Mucosa of descending colon (tissue), 3 donors: ENCODE results near the gene SIAH2. TPM values are rescaled to one million over a fixed set of nuclear protein-coding genes. Genes with fewer than 3 reads are reported as not detected.

Experiments
- ATAC-seq: fragments of 200-7000 bp; cut with Tn5 transposase; one replicate; pipeline ENCODE4 v1.9.1; 2020; ENCODE audit warnings: mild to moderate bottlenecking, moderate library complexity
- DNase-seq, 3 donors: peaks; one replicate each; pipeline ENCODE4 v3.0.0-alpha.2; 2020
- H3K36me3 ChIP-seq: fragments of 200-600 bp; one replicate; pipeline ENCODE4 v1.8.0; 2021; ENCODE audit warnings: low read depth, mild to moderate bottlenecking
- H3K4me1 ChIP-seq: fragments of 200-600 bp; one replicate; pipeline ENCODE4 v1.8.0; 2021; ENCODE audit warnings: low read depth, mild to moderate bottlenecking
- H3K4me3 ChIP-seq: fragments of 200-600 bp; one replicate; pipeline ENCODE4 v1.8.0; 2021; ENCODE audit warnings: mild to moderate bottlenecking
- H3K9me3 ChIP-seq: fragments of 200-600 bp; one replicate; pipeline ENCODE4 v1.8.0; 2021; ENCODE audit warnings: mild to moderate bottlenecking
- intact Hi-C, 2 donors: fragments of 100-400 bp; cut with DNase I in 1 of 2; cut with micrococcal nuclease in 1 of 2; formaldehyde crosslinking; loops; one replicate each; pipeline versions ENCODE4 v1.11.0 to v1.11.1; 2022; cut with DNase I, micrococcal nuclease
- total RNA-seq, 3 donors: library from RNA; stranded (reverse); fragmentation: NEBNext Ultra II Directional in 2 of 3; extraction: Animal tissue kit (Norgen Biotek cat#: 25700) in 2 of 3; gene quantifications; one replicate each; pipeline versions ENCODE4 v1.2.1 to v1.2.4, GENCODE V29; 2021 to 2023
- TF ChIP-seq, protein P1 (sequence below): fragments of 200-600 bp; IDR thresholded peaks from one replicate; pipeline ENCODE4 v1.8.0; 2022; ENCODE audit warnings: antibody characterized with exemption, mild to moderate bottlenecking
- donor health status: DM: no; HTN: no; CAD: no; lungs with moderate emphysema.
- donor health status: DM: no; HTN: no; CAD: no.
- donor health status: DM: no; HTN: yes; CAD: no.

The SIAH2 gene
- total RNA-seq, 3 donors from 2014 or later: 17.2 to 31.8 (median 23.5) TPM

DNA sequence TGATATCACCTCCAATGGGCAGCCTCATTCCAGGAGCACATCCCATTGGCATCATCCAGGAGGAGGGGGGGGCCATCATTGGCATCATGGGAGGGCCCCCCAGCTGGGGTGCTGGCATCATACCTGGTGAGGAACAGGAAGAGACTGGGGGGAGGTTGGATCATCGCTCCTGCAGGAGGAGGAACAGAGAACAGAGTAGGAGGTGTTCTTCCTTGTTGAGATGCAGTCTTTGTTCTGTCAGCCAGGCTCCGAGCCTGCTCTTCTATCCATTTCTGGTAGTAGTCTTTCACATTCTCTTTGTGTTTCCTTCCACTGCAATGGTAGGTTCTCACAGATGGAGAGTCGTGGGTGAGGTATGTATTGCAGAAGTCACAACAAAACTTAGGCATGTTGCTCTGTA is 42.5 kb downstream of the SIAH2 start:
- no peak overlapping the region for H3K4me3 ChIP-seq
- H3K9me3 ChIP-seq: no peaks in the 10 kb centered on the region
- TF ChIP-seq, protein P1, sequence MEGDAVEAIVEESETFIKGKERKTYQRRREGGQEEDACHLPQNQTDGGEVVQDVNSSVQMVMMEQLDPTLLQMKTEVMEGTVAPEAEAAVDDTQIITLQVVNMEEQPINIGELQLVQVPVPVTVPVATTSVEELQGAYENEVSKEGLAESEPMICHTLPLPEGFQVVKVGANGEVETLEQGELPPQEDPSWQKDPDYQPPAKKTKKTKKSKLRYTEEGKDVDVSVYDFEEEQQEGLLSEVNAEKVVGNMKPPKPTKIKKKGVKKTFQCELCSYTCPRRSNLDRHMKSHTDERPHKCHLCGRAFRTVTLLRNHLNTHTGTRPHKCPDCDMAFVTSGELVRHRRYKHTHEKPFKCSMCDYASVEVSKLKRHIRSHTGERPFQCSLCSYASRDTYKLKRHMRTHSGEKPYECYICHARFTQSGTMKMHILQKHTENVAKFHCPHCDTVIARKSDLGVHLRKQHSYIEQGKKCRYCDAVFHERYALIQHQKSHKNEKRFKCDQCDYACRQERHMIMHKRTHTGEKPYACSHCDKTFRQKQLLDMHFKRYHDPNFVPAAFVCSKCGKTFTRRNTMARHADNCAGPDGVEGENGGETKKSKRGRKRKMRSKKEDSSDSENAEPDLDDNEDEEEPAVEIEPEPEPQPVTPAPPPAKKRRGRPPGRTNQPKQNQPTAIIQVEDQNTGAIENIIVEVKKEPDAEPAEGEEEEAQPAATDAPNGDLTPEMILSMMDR: no peak
- no peaks in the 10 kb centered on the region for H3K36me3 ChIP-seq
- DNase-seq (no peak), ATAC-seq (no peak)
- H3K4me1 ChIP-seq: peaks cover 13% of the 10 kb centered on the region
- intact Hi-C loops: loop anchor here in 1 of 2 donors (5.0 kb wide), 1 partner anchor 147 kb away; no protein-coding TSS in a partner anchor

DNA sequence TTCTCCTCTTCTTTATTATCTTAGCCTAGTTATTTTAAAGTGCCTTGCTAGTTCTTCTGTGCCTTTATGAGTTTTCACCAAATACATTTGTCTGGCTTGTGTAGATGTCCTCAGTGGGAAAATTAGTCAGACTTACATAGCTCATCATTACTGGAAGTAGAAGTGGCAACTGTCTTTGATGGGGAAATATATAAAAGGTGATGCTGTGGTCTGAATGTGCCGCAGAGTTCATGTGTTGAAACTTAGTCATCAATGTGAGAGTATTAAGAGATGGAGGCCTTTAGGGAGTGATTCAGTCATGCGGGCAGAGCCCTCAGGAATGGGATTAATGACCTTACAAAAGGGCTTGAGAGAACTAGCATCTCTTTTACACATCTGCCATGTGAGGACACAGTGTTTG is 52.9 kb downstream of the SIAH2 start:
- DNase-seq: no peak

DNA sequence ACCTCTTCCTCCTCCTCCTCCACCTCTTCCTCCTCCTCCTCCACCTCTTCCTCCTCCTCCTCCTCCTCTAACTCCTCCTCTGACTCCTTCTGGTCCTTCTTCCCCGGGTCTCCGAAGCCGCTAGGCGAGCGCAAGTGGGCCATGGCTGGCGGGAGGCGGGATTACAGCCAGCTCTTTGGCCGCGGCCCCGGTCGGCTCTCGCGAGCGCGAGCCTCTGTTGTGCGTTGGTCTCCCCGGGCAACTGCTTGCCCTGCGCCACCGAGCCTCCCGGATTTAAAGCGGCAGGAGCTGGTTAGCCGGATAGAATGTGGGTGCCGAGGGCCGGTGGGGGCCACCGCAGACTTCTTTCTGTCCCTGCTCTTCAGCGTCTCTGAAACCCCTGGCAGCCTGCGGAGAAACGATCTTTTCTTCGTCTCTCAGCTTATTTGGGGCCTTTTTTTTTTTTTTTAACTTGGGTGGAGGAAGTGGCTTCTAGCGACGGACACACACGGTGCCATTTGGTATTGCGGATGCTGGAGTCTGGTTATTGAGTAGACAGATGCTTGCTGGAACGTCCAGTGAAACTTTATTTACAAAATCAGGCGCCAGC is 59.1 kb downstream of the SIAH2 start, which contains the start of gene ERICH6:
Gene ERICH6, minus strand, starts transcription at position 165 of the 589 bp plus-strand sequence. Its CDS starts 22 bp downstream, at position 143.
- no peaks in the 10 kb centered on the region for H3K4me1 ChIP-seq
- H3K9me3 ChIP-seq: no peaks in the 10 kb centered on the region
- TF ChIP-seq, protein P1: no peak
- DNase-seq (peak; percentile 93 to 95 (median 94)), ATAC-seq (peak; percentile 99)
- intact Hi-C loops: no loop called here
- H3K4me3 ChIP-seq: peak within 1 kb of the TSS; percentile 23
- no peaks in the 10 kb centered on the region for H3K36me3 ChIP-seq

More for the DNA sequence above, 52.9 kb downstream of the SIAH2 start:
- intact Hi-C loops: no loop called here
- Histone ChIP-seq H3K36me3 (no peaks in the 10 kb centered on the region), H3K4me1 (no peaks in the 10 kb centered on the region), H3K9me3 (no peaks in the 10 kb centered on the region), H3K4me3 (no peak overlapping the region)
- ATAC-seq: no peak
- TF ChIP-seq, protein P1: no peak

DNA sequence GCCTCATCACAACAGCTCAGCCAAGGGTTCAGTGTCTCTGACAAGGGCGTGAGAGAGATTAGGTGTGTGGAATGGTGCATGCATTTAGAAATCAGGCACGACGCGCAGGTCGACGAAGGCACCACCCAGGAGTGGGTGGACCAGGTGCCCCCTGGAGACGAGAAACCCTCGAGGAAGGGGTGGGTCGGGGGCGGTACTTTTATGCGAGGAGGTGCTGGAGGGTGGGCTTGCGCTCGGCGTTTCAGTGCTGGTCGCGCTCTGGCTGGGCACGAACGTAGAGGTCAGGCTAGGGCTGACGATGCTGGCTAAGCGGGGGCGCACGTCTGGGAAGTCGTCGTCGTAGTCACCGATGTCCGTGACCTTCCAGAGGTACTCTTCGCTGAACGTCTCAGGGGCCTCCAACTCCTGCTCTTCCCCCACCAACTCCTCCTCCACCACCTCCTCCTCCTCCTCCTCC is 59.6 kb downstream of the SIAH2 start:
- H3K4me3 ChIP-seq: peak overlapping the region; percentile 23
- H3K4me1 ChIP-seq: no peaks in the 10 kb centered on the region
- TF ChIP-seq, protein P1: no peak
- ATAC-seq (peak; percentile 68), DNase-seq (peak; percentile 46 to 72 (median 68))
- no peaks in the 10 kb centered on the region for H3K9me3 ChIP-seq
- intact Hi-C loops: no loop called here
- H3K36me3 ChIP-seq: no peaks in the 10 kb centered on the region

DNA sequence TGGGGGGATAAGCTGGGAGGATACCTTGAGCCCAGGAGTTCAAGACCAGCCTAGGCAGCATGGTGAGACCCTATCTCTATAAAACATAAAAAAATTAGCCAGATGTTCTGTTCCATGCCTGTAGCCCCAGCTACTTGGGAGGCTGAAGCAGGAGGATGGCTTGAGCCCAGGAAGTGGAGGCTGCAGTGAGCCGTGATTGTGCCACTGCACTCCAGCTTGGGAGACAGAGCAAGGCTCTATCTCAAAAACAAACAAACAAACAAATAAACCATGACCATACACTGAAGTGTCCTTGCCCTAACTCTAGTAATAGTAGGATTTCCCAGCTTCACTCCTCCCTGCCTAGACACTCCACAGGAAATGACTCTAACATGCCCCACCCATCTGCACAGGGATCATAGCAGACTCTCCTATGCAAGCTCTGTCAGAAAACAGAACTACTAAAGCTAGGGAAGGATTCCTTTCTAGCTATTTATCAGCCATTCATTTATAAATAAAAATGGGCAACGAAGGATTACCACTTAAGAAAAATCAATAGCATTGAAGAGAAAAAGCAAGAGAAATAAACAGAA is 63.8 kb downstream of the SIAH2 start:
- ATAC-seq (peak; percentile 14), DNase-seq (peak in 1 of 3 donors; percentile 13)
- Histone ChIP-seq H3K4me1 (no peaks in the 10 kb centered on the region), H3K4me3 (no peak overlapping the region), H3K9me3 (no peaks in the 10 kb centered on the region), H3K36me3 (no peaks in the 10 kb centered on the region)
- intact Hi-C loops: no loop called here
- TF ChIP-seq, protein P1: no peak
